ENCODE data around the gene PIPOX. TPM values are rescaled to one million over a fixed set of nuclear protein-coding genes. Genes with fewer than 3 reads are reported as not detected.

PIPOX gene
- total RNA-seq, 4 donors from 2014 or later: 0.52 to 11.2 (median 6.7) TPM

DNA sequence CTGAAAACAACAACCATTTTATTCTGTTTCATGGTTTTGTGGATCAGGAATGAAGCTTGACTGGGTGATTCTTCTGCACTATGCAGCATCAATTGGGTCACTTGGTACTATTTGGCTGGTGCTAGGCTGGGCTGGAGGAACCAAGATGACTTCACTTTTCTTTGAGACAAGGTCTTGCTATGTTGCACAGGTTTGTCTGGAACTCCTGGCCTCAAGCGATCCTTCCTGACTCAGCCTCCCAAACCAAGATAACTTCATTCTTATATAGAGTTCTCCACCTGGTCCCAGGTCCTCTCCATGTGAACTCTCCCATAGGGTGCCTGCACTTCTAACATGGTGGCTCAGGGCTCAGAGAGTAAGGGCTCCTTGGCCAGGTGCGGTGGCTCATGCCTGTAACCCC, 1.9 kb upstream of the PIPOX start:
- Histone ChIP-seq H3K4me1 (peaks cover 0 to 3% (median 0%) of the 10 kb centered on the region in 3 donors), H3K27ac (no peak overlapping the region), H3K4me3 (no peak overlapping the region), H3K36me3 (no peaks in the 10 kb centered on the region), H3K9me3 (no peaks in the 10 kb centered on the region), H3K27me3 (no peaks in the 10 kb centered on the region)
- WGBS, 2 donors (ENCODE audit: low coverage in 1 of 2): 100% methylated on average over 1 of the region's 2 CpGs; no CpG with 5 or more reads in 1 of the 2 donors
- TF ChIP-seq POLR2A (IDR thresholded peaks at IDR 0.05) (no peak), EP300 (IDR thresholded peaks at IDR 0.05) (no peak), POLR2AphosphoS5 (IDR thresholded peaks at IDR 0.05) (no peak)
- TF ChIP-seq, protein P1, sequence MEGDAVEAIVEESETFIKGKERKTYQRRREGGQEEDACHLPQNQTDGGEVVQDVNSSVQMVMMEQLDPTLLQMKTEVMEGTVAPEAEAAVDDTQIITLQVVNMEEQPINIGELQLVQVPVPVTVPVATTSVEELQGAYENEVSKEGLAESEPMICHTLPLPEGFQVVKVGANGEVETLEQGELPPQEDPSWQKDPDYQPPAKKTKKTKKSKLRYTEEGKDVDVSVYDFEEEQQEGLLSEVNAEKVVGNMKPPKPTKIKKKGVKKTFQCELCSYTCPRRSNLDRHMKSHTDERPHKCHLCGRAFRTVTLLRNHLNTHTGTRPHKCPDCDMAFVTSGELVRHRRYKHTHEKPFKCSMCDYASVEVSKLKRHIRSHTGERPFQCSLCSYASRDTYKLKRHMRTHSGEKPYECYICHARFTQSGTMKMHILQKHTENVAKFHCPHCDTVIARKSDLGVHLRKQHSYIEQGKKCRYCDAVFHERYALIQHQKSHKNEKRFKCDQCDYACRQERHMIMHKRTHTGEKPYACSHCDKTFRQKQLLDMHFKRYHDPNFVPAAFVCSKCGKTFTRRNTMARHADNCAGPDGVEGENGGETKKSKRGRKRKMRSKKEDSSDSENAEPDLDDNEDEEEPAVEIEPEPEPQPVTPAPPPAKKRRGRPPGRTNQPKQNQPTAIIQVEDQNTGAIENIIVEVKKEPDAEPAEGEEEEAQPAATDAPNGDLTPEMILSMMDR (IDR thresholded peaks at IDR 0.05): no peak
- no peak for ATAC-seq

DNA sequence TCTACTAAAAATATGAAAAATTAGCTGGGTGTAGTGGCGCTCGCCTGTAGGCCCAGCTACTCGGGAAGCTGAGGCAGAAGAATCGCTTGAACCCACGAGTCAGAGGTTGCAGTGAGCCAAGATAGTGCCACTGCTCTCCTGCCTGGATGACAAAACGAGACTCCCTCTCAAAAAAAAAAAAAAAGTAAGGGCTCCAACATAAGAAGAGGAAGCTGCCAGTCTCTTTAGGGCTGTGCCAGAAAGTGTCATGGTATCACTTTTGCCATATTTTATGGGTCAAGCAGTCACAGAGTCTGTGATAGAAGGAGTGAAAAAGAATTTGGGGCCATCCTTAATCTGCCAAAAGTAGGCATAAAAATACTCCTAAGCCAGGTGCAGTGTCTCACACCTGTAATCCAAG, 1.4 kb upstream of the PIPOX start:
- Histone ChIP-seq H3K27me3 (no peaks in the 10 kb centered on the region), H3K9me3 (no peaks in the 10 kb centered on the region), H3K4me3 (no peak overlapping the region), H3K36me3 (no peaks in the 10 kb centered on the region), H3K4me1 (peaks cover 0 to 3% (median 0%) of the 10 kb centered on the region in 3 donors), H3K27ac (no peak overlapping the region)
- TF ChIP-seq EP300 (IDR thresholded peaks at IDR 0.05) (no peak), POLR2A (IDR thresholded peaks at IDR 0.05) (no peak), POLR2AphosphoS5 (IDR thresholded peaks at IDR 0.05) (no peak)
- TF ChIP-seq, protein P1 (IDR thresholded peaks at IDR 0.05): no peak
- WGBS, 2 donors (ENCODE audit: low coverage in 1 of 2): 100% methylated on average over 1 to 5 of the region's 6 CpGs
- ATAC-seq: no peak

DNA sequence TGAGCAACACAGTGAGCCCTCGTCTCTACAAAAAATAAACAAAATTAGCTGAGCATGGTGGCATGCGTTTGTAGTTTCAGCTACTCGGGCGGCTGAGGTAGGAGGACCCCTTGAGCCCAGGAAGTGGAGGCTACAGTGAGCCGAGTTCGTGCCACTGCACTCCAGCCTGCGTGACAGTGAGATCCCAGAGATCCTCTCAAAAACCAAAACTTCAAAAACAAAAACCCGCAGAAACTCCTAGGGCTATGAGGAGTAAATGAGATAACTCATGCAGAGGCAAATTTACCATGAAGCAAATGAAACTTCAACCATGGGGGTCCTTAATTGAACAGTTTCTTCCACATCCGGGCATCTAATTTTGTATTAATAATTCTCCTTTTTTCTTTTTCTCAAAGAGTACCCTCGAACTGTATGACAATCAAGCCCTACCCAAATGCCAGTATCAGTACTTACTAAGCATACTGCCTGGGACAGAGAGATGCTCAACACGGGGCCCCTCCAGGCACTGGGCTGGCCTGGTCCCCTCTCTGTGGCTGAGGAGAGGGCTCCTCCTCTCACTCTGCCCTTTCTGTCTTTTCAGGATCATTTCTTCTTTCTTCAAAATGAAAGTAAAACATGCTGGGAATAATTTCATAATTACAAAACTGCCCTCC, 789 bp upstream of the PIPOX start:
- WGBS, 2 donors (ENCODE audit: low coverage in 1 of 2): 71 to 77% methylated on average over 8 to 11 of the region's 11 CpGs
- H3K4me3 ChIP-seq: no peak overlapping the region
- ATAC-seq: no peak

DNA sequence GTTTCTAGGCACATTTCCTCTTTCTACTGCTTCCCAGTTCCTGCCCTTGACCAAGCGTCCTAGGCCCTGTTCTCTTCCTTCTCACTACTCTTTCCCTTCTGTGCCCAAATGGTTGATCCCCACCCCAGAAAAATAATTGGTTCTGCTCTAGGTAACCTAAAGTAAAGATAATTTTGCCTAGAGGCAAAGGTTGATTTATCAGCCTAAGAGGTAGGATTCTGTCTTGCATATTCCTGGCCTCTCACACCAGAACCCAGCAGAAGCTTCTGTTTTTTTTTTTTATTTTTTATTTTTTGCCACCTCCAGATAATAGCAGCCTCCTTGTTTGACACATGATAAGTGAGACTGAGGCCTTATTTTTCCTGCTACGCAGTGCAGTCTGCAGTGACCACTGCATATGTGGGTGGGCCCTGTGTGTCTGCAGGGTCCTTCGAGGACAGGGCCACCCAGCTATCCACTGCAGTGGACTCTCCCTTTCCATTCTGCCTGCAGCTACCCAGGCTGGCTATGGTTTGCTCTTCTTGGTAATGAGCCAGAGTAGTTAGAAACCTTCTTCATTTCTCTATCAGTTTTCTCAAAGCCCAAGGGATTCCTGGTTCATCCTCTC, 701 bp downstream of the PIPOX start:
- H3K27ac ChIP-seq: no peak overlapping the region
- WGBS, 2 donors (ENCODE audit: low coverage in 1 of 2): 94 to 100% methylated on average over 1 to 3 of the region's 3 CpGs
- no peak overlapping the region for H3K4me3 ChIP-seq
- H3K4me1 ChIP-seq: peaks cover 0 to 3% (median 0%) of the 10 kb centered on the region in 3 donors
- no peak for TF ChIP-seq EP300 (IDR thresholded peaks at IDR 0.05)
- TF ChIP-seq, protein P1 (IDR thresholded peaks at IDR 0.05): no peak
- no peak for TF ChIP-seq POLR2A (IDR thresholded peaks at IDR 0.05)
- no peak for TF ChIP-seq POLR2AphosphoS5 (IDR thresholded peaks at IDR 0.05)
- ATAC-seq: no peak
- no peaks in the 10 kb centered on the region for H3K9me3 ChIP-seq
- no peaks in the 10 kb centered on the region for H3K36me3 ChIP-seq
- H3K27me3 ChIP-seq: no peaks in the 10 kb centered on the region

More for the DNA sequence above, 789 bp upstream of the PIPOX start:
- no peaks in the 10 kb centered on the region for H3K9me3 ChIP-seq
- H3K27ac ChIP-seq: peak overlapping the region in 1 of 4 donors; percentile 11
- no peak for TF ChIP-seq POLR2AphosphoS5 (IDR thresholded peaks at IDR 0.05)
- no peak for TF ChIP-seq POLR2A (IDR thresholded peaks at IDR 0.05)
- TF ChIP-seq, protein P1 (IDR thresholded peaks at IDR 0.05): no peak
- TF ChIP-seq EP300 (IDR thresholded peaks at IDR 0.05): no peak
- H3K36me3 ChIP-seq: no peaks in the 10 kb centered on the region
- no peaks in the 10 kb centered on the region for H3K27me3 ChIP-seq
- H3K4me1 ChIP-seq: peaks cover 0 to 3% (median 0%) of the 10 kb centered on the region in 3 donors

DNA sequence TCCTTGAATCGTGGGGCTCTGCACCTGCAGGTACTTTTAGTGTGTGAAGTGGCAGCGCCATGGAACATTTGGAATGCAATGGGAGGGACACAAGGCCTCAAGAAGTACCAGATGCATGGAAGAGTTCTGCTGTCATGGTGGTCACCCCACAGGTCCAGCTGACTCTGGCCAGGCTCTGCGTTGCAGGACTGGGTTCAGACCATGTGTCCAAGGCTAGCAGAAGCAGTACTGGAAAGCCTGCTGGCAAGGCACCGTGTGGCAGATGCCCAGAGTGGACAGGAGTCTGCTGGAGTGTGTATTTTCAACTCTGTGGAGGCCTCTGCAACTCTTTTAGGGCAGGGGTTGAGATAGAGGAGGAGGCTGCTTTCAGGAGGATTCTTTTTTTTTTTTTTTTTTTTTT, 2.1 kb downstream of the PIPOX start:
- Histone ChIP-seq H3K27ac (no peak overlapping the region), H3K9me3 (no peaks in the 10 kb centered on the region), H3K36me3 (no peaks in the 10 kb centered on the region), H3K4me3 (no peak overlapping the region), H3K27me3 (no peaks in the 10 kb centered on the region), H3K4me1 (peaks cover 0 to under 1% (median 0%) of the 10 kb centered on the region in 3 donors)
- no peak for ATAC-seq
- WGBS, 2 donors (ENCODE audit: low coverage in 1 of 2): 89 to 100% methylated on average over 1 to 2 of the region's 4 CpGs
- TF ChIP-seq POLR2AphosphoS5 (IDR thresholded peaks at IDR 0.05): no peak
- TF ChIP-seq, protein P1 (IDR thresholded peaks at IDR 0.05): no peak
- TF ChIP-seq EP300 (IDR thresholded peaks at IDR 0.05): no peak
- no peak for TF ChIP-seq POLR2A (IDR thresholded peaks at IDR 0.05)

All from gastroesophageal sphincter (tissue), 4 donors.